H1 (cell line): Measurements from ENCODE around the gene CFAP74. TPM values are rescaled to one million over a fixed set of nuclear protein-coding genes. Genes with fewer than 3 reads are reported as not detected.
A peak's percentile ranks its signal among the peaks of the same experiment; 100 is the strongest.

Source experiments
- CTCF ChIA-PET: fragments of 300-600 bp; sonication (Branson Sonifier 250); formaldehyde crosslinking; loops from one replicate; lab custom pipeline; 2021; ENCODE audit not compliant: partially characterized antibody; lab: Charles Lee
- POLR2A ChIA-PET: fragments of 300-600 bp; sonication (Branson Sonifier 250); formaldehyde crosslinking; loops from one replicate; lab custom pipeline; 2021; ENCODE audit warnings: inconsistent platforms; ENCODE audit not compliant: partially characterized antibody; lab: Charles Lee
- DNase-seq, 2 experiments: peaks; one replicate each; pipeline versions ENCODE4 v3.0.0 to v3.0.0-alpha.2; 2010 to 2022; ENCODE audit warnings: low spot score in 2 of 2, low read depth in 1 of 2, mixed read lengths in 1 of 2
- FAIRE-seq: peaks from 2 replicates; lab custom pipeline; 2011; peaks lifted over from hg19 to GRCh38; lab: Jason Lieb, UNC
- H2AFZ ChIP-seq: 2 replicates; pipeline ENCODE4 v1.8.1; 2012; ENCODE audit warnings: low read length, inconsistent platforms
- H2AK5ac ChIP-seq: 2 replicates; pipeline ENCODE4 v1.6.1; 2013; ENCODE audit warnings: low read depth, low read length
- H2BK120ac ChIP-seq: replicated peaks from 2 replicates; pipeline ENCODE3; 2013; ENCODE audit warnings: low read depth, low read length, inconsistent platforms
- H2BK12ac ChIP-seq: 2 replicates; pipeline ENCODE4 v1.6.1; 2013; ENCODE audit warnings: low read depth, low read length
- H2BK15ac ChIP-seq: 2 replicates; pipeline ENCODE4 v1.6.1; 2013; ENCODE audit warnings: low read length
- H2BK20ac ChIP-seq: 2 replicates; pipeline ENCODE4 v1.6.1; 2013; ENCODE audit warnings: low read length
- H2BK5ac ChIP-seq: 2 replicates; pipeline ENCODE4 v1.6.1; 2013; ENCODE audit warnings: low read depth, low read length
- H3K14ac ChIP-seq: 2 replicates; pipeline ENCODE4 v1.6.1; 2013; ENCODE audit warnings: inconsistent platforms; ENCODE audit not compliant: insufficient read length
- H3K18ac ChIP-seq: 2 replicates; pipeline ENCODE4 v1.6.1; 2013; ENCODE audit warnings: low read length; ENCODE audit errors: extremely low read depth
- H3K23ac ChIP-seq: 2 replicates; pipeline ENCODE4 v1.6.1; 2013; ENCODE audit warnings: inconsistent platforms; ENCODE audit not compliant: insufficient read length
- H3K23me2 ChIP-seq: 2 replicates; pipeline ENCODE4 v1.6.1; 2013; ENCODE audit warnings: low read depth, low read length
- H3K27ac ChIP-seq: 2 replicates; pipeline ENCODE4 v1.6.1; 2011; ENCODE audit warnings: low read depth, low read length, inconsistent platforms
- H3K27me3 ChIP-seq, 4 experiments: replicated peaks in 1 of 4; 1 replicate in 1 of 4; 2 replicates in 3 of 4; pipeline versions ENCODE4 v1.6.1 to v1.8.1; 2011 to 2013; ENCODE audit warnings: low read length in 3 of 4, mild to moderate bottlenecking in 3 of 4, inconsistent platforms in 2 of 4, mixed read lengths in 2 of 4, moderate library complexity in 1 of 4; ENCODE audit not compliant: control insufficient read depth in 3 of 4, insufficient read depth in 3 of 4; ENCODE audit errors: extremely low read depth in 1 of 4
- H3K36me3 ChIP-seq, 4 experiments: 2 replicates each; pipeline versions ENCODE4 v1.6.1 to v1.8.1; 2011 to 2013; ENCODE audit warnings: mild to moderate bottlenecking in 4 of 4, low read length in 3 of 4, moderate library complexity in 2 of 4, control low read depth in 1 of 4, inconsistent platforms in 1 of 4; ENCODE audit not compliant: insufficient read depth in 4 of 4, control insufficient read depth in 2 of 4
- H3K4ac ChIP-seq: replicated peaks from 2 replicates; pipeline ENCODE3; 2013; ENCODE audit warnings: low read length, low read depth, mixed read lengths, inconsistent platforms; ENCODE audit not compliant: insufficient read length
- H3K4me1 ChIP-seq, 4 experiments: replicated peaks in 1 of 4; 1 replicate in 1 of 4; 2 replicates in 3 of 4; pipeline versions ENCODE4 v1.6.1 to v1.8.1; 2011 to 2013; ENCODE audit warnings: low read length in 3 of 4, inconsistent platforms in 2 of 4, mixed read lengths in 1 of 4; ENCODE audit not compliant: insufficient read depth in 4 of 4, control insufficient read depth in 3 of 4
- H3K4me2 ChIP-seq, 2 experiments: 2 replicates each; pipeline versions ENCODE4 v1.6.1 to v1.8.1; 2011 to 2013; ENCODE audit warnings: low read depth in 2 of 2, low read length in 2 of 2, control low read depth in 1 of 2, inconsistent platforms in 1 of 2, mild to moderate bottlenecking in 1 of 2; ENCODE audit not compliant: insufficient read depth in 1 of 2
- H3K4me3 ChIP-seq, 4 experiments: fragments of 200-600, 300-600 bp in 1 of 4; sonication (generic), shearing (Covaris generic), sonication (Bioruptor Twin) in 1 of 4; 2 replicates each; pipeline versions ENCODE4 v1.5.1 to v1.8.1; 2011 to 2016; ENCODE audit warnings: low read length in 4 of 4, low read depth in 3 of 4, control low read depth in 2 of 4, inconsistent platforms in 2 of 4, mild to moderate bottlenecking in 2 of 4, mixed read lengths in 1 of 4, moderate library complexity in 1 of 4; ENCODE audit not compliant: insufficient read depth in 2 of 4; ENCODE audit errors: extremely low read depth in 1 of 4
- H3K56ac ChIP-seq: replicated peaks from 2 replicates; pipeline ENCODE3; 2013; ENCODE audit warnings: low read depth, mild to moderate bottlenecking, mixed read lengths, low read length, inconsistent platforms; ENCODE audit not compliant: insufficient read length
- H3K79me1 ChIP-seq: 2 replicates; pipeline ENCODE4 v1.6.1; 2013; ENCODE audit warnings: low read depth, low read length, control low read depth
- H3K79me2 ChIP-seq, 2 experiments: 2 replicates each; pipeline versions ENCODE4 v1.6.1 to v1.8.1; 2012 to 2013; ENCODE audit warnings: low read length in 2 of 2, mild to moderate bottlenecking in 2 of 2, inconsistent platforms in 1 of 2; ENCODE audit not compliant: insufficient read depth in 2 of 2, control insufficient read depth in 1 of 2
- H3K9ac ChIP-seq, 4 experiments: replicated peaks in 1 of 4; 1 replicate in 1 of 4; 2 replicates in 3 of 4; pipeline versions ENCODE4 v1.6.1 to v1.8.1; 2011 to 2013; ENCODE audit warnings: low read depth in 3 of 4, low read length in 3 of 4, control low read depth in 2 of 4, mild to moderate bottlenecking in 2 of 4, moderate library complexity in 2 of 4, inconsistent platforms in 1 of 4; ENCODE audit errors: extremely low read depth in 1 of 4
- H3K9me3 ChIP-seq, 2 experiments: 2 replicates each; pipeline versions ENCODE4 v1.6.1 to v1.8.1; 2012 to 2013; ENCODE audit warnings: mild to moderate bottlenecking in 2 of 2, moderate library complexity in 2 of 2, control low read depth in 1 of 2, inconsistent platforms in 1 of 2, low read depth in 1 of 2, low read length in 1 of 2, mixed read lengths in 1 of 2; ENCODE audit not compliant: insufficient read depth in 2 of 2
- H4K20me1 ChIP-seq, 2 experiments: replicated peaks in 1 of 2; 2 replicates each; pipeline versions ENCODE3 to v1.8.1; 2011 to 2013; ENCODE audit warnings: inconsistent platforms in 2 of 2, low read length in 2 of 2, mild to moderate bottlenecking in 1 of 2; ENCODE audit not compliant: insufficient read depth in 2 of 2, control insufficient read depth in 1 of 2
- H4K5ac ChIP-seq: 2 replicates; pipeline ENCODE4 v1.6.1; 2013; ENCODE audit warnings: low read length, low read depth, mixed read lengths, inconsistent platforms; ENCODE audit not compliant: insufficient read length
- H4K8ac ChIP-seq: 2 replicates; pipeline ENCODE4 v1.8.0; 2013; ENCODE audit warnings: mild to moderate bottlenecking, moderate library complexity, low read length, inconsistent platforms; ENCODE audit not compliant: insufficient read depth; ENCODE audit errors: extremely low read depth
- H4K91ac ChIP-seq: replicated peaks from 2 replicates; pipeline ENCODE3; 2013; ENCODE audit warnings: low read length, mixed read lengths, inconsistent platforms; ENCODE audit not compliant: insufficient read length
- BCL11A ChIP-seq, 2 experiments: IDR thresholded peaks; one replicate each; pipeline ENCODE4 v1.6.1; 2011; ENCODE audit warnings: low read depth in 2 of 2, low read length in 2 of 2, mild to moderate bottlenecking in 2 of 2
- BRCA1 ChIP-seq: IDR thresholded peaks from 2 replicates; pipeline ENCODE4 v1.6.1; 2012; ENCODE audit warnings: low read depth, low read length, improper control_type of control experiment
- CBX8 ChIP-seq: fragments of 300-800, 300-1000 bp; sonication (generic); IDR thresholded peaks from 2 replicates; pipeline ENCODE4 v1.7.1; 2016; ENCODE audit warnings: low read depth, low read length, borderline replicate concordance
- CHD2 ChIP-seq: IDR thresholded peaks from 2 replicates; pipeline ENCODE4 v1.6.1; 2012; ENCODE audit warnings: low read length, improper control_type of control experiment
- GTF2F1 ChIP-seq: IDR thresholded peaks from 2 replicates; pipeline ENCODE4 v1.6.1; 2012; ENCODE audit warnings: low read depth, low read length, improper control_type of control experiment, borderline replicate concordance
- MAFK ChIP-seq: IDR thresholded peaks from 2 replicates; pipeline ENCODE4 v1.6.1; 2012; ENCODE audit warnings: low read depth, mild to moderate bottlenecking, improper control_type of control experiment, low read length
- POLR2AphosphoS5 ChIP-seq: IDR thresholded peaks from 2 replicates; pipeline ENCODE4 v1.6.1; 2011; ENCODE audit warnings: low read depth, low read length
- RAD21 ChIP-seq, 2 experiments: IDR thresholded peaks in 1 of 2; conservative IDR thresholded peaks in 1 of 2; 2 replicates each; pipeline ENCODE4 v1.6.1; 2011; ENCODE audit warnings: low read depth in 2 of 2, low read length in 2 of 2, improper control_type of control experiment in 1 of 2, inconsistent platforms in 1 of 2, mild to moderate bottlenecking in 1 of 2, moderate library complexity in 1 of 2
- RFX5 ChIP-seq: IDR thresholded peaks from 2 replicates; pipeline ENCODE4 v1.6.1; 2011; ENCODE audit warnings: low read depth, low read length, improper control_type of control experiment, borderline replicate concordance
- RXRA ChIP-seq: IDR thresholded peaks from 2 replicates; pipeline ENCODE4 v1.6.1; 2011; ENCODE audit warnings: low read depth, mild to moderate bottlenecking, low read length, moderate library complexity; ENCODE audit not compliant: insufficient read depth
- ZNF274 ChIP-seq: IDR thresholded peaks from 2 replicates; pipeline ENCODE4 v1.7.0; 2012; ENCODE audit warnings: low read length, borderline replicate concordance; ENCODE audit errors: extremely low read depth
- WGBS, 2 experiments: shearing (Covaris generic) in 1 of 2; methylation state at CpG; one replicate each; pipeline versions ENCODE4 v1.1.6 to v1.1.7; 2013 to 2015; ENCODE audit warnings: low lambda C conversion rate in 2 of 2, mixed read lengths in 2 of 2, inconsistent platforms in 1 of 2, low coverage in 1 of 2, missing lambda C conversion rate in 1 of 2; ENCODE audit not compliant: insufficient replicate concordance in 2 of 2, insufficient coverage in 1 of 2, insufficient read length in 1 of 2; ENCODE audit errors: extremely low coverage in 1 of 2, missing lambda C conversion rate in 1 of 2; 5-methylcytosine and 5-hydroxymethylcytosine counted together
- polyA plus RNA-seq, 7 experiments: library from polyadenylated mRNA; depleted of rRNA in 3 of 7; stranded (reverse) in 5 of 7; unstranded in 2 of 7; fragments of >200 nt in 5 of 7; fragments of 200-250 nt in 2 of 7; gene quantifications; 1 replicate in 5 of 7; 2 replicates in 1 of 7; 4 replicates in 1 of 7; pipeline versions ENCODE4 v1.2.1 to v1.2.3, GENCODE V29; 2011 to 2013; ENCODE audit warnings: missing spikeins in 2 of 7, mixed read lengths in 2 of 7
- total RNA-seq: library from RNA; stranded (reverse); fragmentation: NEBNext Ultra II Directional; extraction: Animal tissue kit (Norgen Biotek cat#: 25700); gene quantifications from 2 replicates; pipeline ENCODE4 v1.2.1, GENCODE V29; 2021
- TF ChIP-seq, protein P1 (sequence below): IDR thresholded peaks from 2 replicates; pipeline ENCODE4 v1.6.1; 2012; ENCODE audit warnings: inconsistent platforms

The CFAP74 gene
- total and polyA plus RNA-seq, 2 of the 8 experiments (the other 6 are each of a cell fraction or from before 2014, with no cell fraction given) = 0.09 to 0.20 TPM

DNA sequence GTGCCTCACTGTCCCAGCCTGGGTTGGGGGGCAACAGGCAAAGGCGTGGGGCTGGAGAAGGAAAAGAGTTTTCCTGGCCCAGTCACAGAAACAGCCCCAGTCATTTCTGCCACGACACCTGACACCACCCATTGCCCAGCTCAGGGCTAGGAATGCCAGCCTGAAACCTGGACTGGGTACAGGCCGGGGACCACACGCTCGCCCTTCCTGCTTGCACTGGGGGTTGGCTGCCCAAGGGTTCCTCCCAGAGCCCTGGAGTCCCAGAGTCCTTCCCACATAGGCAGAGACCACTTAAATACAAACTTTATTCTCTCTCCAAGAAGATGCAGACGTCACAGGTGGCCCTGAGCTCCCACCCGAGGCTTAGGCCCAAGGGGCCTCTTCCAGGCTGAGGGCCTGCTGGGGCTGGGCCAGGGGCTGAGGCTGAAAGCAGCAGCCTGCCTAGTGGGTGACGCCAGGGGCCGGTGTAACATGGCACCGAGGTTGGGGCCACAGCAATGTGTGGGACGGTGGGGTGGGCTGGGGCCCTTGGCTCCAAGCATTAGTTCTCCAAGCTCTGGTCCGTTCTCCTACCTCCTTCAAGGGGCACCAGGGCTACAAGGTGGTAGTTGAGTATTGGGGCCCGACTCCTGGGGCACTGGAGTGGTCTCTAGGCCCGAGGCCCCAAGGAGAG, 86.1 kb downstream of the CFAP74 start:
- Histone ChIP-seq H3K4ac (peak overlapping the region; percentile 23), H4K91ac (no peak overlapping the region), H4K5ac (no peak overlapping the region), H3K9ac (no peak overlapping the region), H3K23ac (no peak overlapping the region), H3K18ac (no peak overlapping the region), H2BK12ac (no peak overlapping the region), H3K4me3 (no peak overlapping the region), H4K20me1 (no peaks in the 10 kb centered on the region), H3K4me1 (peaks cover 0 to 19% (median 12%) of the 10 kb centered on the region in 4 experiments; a peak in 6 of 7 replicates), H3K14ac (no peak overlapping the region), H2BK15ac (no peak overlapping the region), H2BK5ac (no peak overlapping the region), H3K79me1 (no peaks in the 10 kb centered on the region), H3K36me3 (no peaks in the 10 kb centered on the region), H2AK5ac (no peak overlapping the region), H3K9me3 (no peaks in the 10 kb centered on the region), H4K8ac (no peak overlapping the region; the same call in 1 of the 2 replicates), H2AFZ (no peak overlapping the region), H3K56ac (no peak overlapping the region), H3K27ac (no peak overlapping the region), H3K4me2 (no peak overlapping the region; a peak in 1 of 4 replicates), H2BK120ac (no peak overlapping the region), H3K79me2 (no peaks in the 10 kb centered on the region), H3K23me2 (peaks cover 4% of the 10 kb centered on the region; the same call in 1 of the 2 replicates), H3K27me3 (peaks cover 0 to 2% (median under 1%) of the 10 kb centered on the region in 4 experiments; a peak in 2 of 7 replicates), H2BK20ac (no peak overlapping the region)
- FAIRE-seq (no peak), DNase-seq (no peak)
- ChIA-PET POLR2A (interaction anchor here (1.1 to 1.5 kb wide), 3 partner anchors 8 to 140 kb away, joined by 3 to 10 read pairs (median 3); no protein-coding TSS in a partner anchor), CTCF (interaction anchor here (0.9 to 2.9 kb wide), 5 partner anchors 9 to 43 kb away, joined by 3 to 12 read pairs (median 6); no protein-coding TSS in a partner anchor)
- 94% methylated on average over 14 of the region's 14 CpGs; no CpG with 5 or more reads in 1 of the 2 experiments for WGBS, 2 experiments
- TF ChIP-seq RXRA (no peak), GTF2F1 (no peak), ZNF274 (no peak), BCL11A (IDR thresholded peaks at IDR 0.05; ENCODE audit: low read depth in 2 of 2, low read length in 2 of 2) (no peak), BRCA1 (no peak), RAD21 (IDR thresholded peaks at IDR 0.05 in 1 of 2, conservative IDR thresholded peaks at IDR 0.05 in 1 of 2; ENCODE audit: low read depth in 2 of 2, low read length in 2 of 2) (no peak), MAFK (no peak), CBX8 (no peak), POLR2AphosphoS5 (no peak), RFX5 (no peak), CHD2 (no peak)
- TF ChIP-seq, protein P1, sequence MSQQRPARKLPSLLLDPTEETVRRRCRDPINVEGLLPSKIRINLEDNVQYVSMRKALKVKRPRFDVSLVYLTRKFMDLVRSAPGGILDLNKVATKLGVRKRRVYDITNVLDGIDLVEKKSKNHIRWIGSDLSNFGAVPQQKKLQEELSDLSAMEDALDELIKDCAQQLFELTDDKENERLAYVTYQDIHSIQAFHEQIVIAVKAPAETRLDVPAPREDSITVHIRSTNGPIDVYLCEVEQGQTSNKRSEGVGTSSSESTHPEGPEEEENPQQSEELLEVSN = no peak
